ENCODE results near the gene RBM4. TPM values are rescaled to one million over a fixed set of nuclear protein-coding genes. Genes with fewer than 3 reads are reported as not detected.

The RBM4 gene
- total and polyA plus RNA-seq, 9 of the 15 experiments (the other 6 are each of a cell fraction or from before 2014, with no cell fraction given) = 81.6 to 233 (median 122) TPM

DNA sequence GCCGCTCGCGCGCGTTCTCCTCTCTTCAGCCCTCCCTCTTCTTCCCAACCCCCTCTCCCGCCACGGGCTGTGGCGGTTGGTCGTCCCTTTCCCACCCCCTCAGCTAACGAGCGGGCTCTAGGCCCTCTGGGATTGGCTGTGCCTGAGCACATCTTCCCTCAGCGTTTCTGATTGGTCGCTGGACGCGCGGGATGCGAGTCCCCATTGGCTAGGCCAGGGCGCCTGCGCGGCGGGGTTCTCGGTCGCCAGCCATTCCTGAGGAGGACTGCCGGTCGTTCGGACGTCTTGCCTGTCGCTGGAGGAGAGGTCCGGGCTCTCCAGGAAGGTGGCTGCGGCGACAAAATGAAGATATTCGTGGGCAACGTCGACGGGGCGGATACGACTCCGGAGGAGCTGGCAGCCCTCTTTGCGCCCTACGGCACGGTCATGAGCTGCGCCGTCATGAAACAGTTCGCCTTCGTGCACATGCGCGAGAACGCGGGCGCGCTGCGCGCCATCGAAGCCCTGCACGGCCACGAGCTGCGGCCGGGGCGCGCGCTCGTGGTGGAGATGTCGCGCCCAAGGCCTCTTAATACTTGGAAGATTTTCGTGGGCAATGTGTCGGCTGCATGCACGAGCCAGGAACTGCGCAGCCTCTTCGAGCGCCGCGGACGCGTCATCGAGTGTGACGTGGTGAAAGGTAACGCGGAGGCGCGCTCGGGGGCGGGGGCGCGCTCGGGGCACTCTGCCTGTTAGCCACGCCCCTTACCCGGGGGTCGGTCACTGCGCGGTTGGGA, 21.9 kb upstream of the RBM4 start, which contains the start of gene RBM14 (continued):
- TF ChIP-seq, protein P1, sequence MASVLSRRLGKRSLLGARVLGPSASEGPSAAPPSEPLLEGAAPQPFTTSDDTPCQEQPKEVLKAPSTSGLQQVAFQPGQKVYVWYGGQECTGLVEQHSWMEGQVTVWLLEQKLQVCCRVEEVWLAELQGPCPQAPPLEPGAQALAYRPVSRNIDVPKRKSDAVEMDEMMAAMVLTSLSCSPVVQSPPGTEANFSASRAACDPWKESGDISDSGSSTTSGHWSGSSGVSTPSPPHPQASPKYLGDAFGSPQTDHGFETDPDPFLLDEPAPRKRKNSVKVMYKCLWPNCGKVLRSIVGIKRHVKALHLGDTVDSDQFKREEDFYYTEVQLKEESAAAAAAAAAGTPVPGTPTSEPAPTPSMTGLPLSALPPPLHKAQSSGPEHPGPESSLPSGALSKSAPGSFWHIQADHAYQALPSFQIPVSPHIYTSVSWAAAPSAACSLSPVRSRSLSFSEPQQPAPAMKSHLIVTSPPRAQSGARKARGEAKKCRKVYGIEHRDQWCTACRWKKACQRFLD (CRISPR knock-in tag; IDR thresholded peaks at IDR 0.05) = peak; percentile 95
- TF ChIP-seq FIP1L1 (IDR thresholded peaks at IDR 0.05; ENCODE audit: low read depth, low read length, poor library complexity, severe bottlenecking) = peak; percentile 87
- TF ChIP-seq, protein P2, sequence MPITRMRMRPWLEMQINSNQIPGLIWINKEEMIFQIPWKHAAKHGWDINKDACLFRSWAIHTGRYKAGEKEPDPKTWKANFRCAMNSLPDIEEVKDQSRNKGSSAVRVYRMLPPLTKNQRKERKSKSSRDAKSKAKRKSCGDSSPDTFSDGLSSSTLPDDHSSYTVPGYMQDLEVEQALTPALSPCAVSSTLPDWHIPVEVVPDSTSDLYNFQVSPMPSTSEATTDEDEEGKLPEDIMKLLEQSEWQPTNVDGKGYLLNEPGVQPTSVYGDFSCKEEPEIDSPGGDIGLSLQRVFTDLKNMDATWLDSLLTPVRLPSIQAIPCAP (CRISPR knock-in tag; IDR thresholded peaks at IDR 0.05; ENCODE audit: borderline replicate concordance) = no peak
- TF ChIP-seq FOXK1 (CRISPR knock-in tag; IDR thresholded peaks at IDR 0.05; ENCODE audit: borderline replicate concordance) = no peak
- peak; percentile 71; the same call in 1 of the 2 replicates for TF ChIP-seq ZNF212 (CRISPR knock-in tag; IDR thresholded peaks at IDR 0.05)
- TF ChIP-seq ZNF644 (tag; IDR thresholded peaks at IDR 0.05; ENCODE audit: low read depth) = peak; percentile 91
- TF ChIP-seq ZNF263 (CRISPR knock-in tag; IDR thresholded peaks at IDR 0.05; ENCODE audit: borderline replicate concordance) = peak; percentile 54
- TF ChIP-seq TFAM (CRISPR knock-in tag; conservative IDR thresholded peaks at IDR 0.05) = no peak
- TF ChIP-seq ZNF184 (CRISPR knock-in tag; IDR thresholded peaks at IDR 0.05) = no peak
- peak; percentile 68; the same call in 1 of the 2 replicates for TF ChIP-seq XRCC5 (IDR thresholded peaks at IDR 0.05; ENCODE audit: low read depth, low read length)
- TF ChIP-seq, protein P3, sequence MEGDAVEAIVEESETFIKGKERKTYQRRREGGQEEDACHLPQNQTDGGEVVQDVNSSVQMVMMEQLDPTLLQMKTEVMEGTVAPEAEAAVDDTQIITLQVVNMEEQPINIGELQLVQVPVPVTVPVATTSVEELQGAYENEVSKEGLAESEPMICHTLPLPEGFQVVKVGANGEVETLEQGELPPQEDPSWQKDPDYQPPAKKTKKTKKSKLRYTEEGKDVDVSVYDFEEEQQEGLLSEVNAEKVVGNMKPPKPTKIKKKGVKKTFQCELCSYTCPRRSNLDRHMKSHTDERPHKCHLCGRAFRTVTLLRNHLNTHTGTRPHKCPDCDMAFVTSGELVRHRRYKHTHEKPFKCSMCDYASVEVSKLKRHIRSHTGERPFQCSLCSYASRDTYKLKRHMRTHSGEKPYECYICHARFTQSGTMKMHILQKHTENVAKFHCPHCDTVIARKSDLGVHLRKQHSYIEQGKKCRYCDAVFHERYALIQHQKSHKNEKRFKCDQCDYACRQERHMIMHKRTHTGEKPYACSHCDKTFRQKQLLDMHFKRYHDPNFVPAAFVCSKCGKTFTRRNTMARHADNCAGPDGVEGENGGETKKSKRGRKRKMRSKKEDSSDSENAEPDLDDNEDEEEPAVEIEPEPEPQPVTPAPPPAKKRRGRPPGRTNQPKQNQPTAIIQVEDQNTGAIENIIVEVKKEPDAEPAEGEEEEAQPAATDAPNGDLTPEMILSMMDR (IDR thresholded peaks at IDR 0.05 in 2 of 3, conservative IDR thresholded peaks at IDR 0.05 in 1 of 3; ENCODE audit: insufficient read depth in 2 of 3, low read depth in 1 of 3, low read length in 3 of 3) = no peak
- no peak for TF ChIP-seq ILF3 (IDR thresholded peaks at IDR 0.05; ENCODE audit: borderline replicate concordance)
- TF ChIP-seq, protein P4, sequence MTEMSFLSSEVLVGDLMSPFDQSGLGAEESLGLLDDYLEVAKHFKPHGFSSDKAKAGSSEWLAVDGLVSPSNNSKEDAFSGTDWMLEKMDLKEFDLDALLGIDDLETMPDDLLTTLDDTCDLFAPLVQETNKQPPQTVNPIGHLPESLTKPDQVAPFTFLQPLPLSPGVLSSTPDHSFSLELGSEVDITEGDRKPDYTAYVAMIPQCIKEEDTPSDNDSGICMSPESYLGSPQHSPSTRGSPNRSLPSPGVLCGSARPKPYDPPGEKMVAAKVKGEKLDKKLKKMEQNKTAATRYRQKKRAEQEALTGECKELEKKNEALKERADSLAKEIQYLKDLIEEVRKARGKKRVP (CRISPR knock-in tag; IDR thresholded peaks at IDR 0.05) = 0 out of 2 replicates have a peak, but pooled peaks have one; percentile 19
- TF ChIP-seq CHD1 (IDR thresholded peaks at IDR 0.05; ENCODE audit: low read length) = peak; percentile 76
- TF ChIP-seq BRD4 (IDR thresholded peaks at IDR 0.05) = no peak
- peak; percentile 91 for TF ChIP-seq NFRKB (IDR thresholded peaks at IDR 0.05; ENCODE audit: low read depth)
- TF ChIP-seq, protein P5, sequence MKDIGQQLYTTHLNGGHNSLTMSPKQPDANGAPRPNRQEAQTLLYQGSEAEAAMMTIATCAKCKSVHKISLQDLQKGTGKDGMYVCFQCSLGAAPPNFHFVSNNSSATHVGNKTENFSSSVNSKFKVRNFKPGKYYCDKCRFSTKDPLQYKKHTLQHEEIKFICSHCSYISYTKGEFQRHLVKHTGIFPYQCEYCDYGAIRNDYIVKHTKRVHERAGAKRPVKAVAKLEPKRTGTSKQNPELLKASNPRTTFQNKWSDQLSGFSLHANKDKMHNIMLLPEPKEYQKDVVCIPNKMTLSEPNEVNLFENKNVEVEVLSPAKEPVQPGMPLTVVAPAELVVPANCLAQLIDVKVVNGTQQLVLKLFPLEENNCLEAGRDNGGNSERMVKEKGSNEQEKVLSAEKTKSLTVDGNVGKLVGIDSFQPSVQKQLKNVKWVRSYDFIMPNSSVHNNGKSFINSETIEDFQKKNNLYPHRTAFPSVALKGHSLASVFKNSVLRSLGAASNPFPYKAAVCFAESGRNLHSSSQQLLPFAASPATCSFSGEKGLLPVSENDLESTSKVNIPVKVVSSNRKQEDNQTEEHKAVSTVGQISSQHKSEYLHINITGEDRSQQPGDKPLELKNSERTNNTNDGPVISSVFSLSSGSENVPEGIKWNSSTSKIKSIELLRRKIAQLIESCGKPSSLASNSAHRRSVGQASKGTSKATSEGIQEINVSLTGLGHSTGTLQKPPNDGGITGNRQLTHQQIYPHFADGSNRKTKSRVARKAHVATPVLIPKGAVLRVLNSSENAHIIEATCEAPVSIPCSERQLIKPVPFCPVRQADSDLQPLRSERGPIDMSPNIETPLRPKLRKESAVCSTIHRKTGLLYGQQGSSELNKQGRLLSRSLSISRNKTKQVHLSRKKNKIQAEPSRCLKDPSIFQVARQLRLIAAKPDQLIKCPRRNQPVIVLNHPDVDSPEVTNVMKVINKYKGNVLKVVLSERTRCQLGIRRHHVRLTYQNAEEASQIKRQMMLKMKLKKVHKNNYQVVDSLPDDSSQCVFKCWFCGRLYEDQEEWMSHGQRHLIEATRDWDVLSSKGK (CRISPR knock-in tag; IDR thresholded peaks at IDR 0.05) = no peak
- no peak for TF ChIP-seq ZSCAN32 (CRISPR knock-in tag; IDR thresholded peaks at IDR 0.05)
